Astrocyte (in vitro differentiated cells and primary cell): ENCODE results near the gene NUDT14. TPM values are rescaled to one million over a fixed set of nuclear protein-coding genes. Genes with fewer than 3 reads are reported as not detected.

Source experiments
- DNase-seq: peaks from one replicate; pipeline ENCODE4 v3.0.0-alpha.2; 2010; ENCODE audit warnings: low read depth
- FAIRE-seq: peaks from 2 replicates; lab custom pipeline; 2011; peaks lifted over from hg19 to GRCh38; lab: Jason Lieb, UNC
- H2AFZ ChIP-seq: 2 replicates; pipeline ENCODE4 v1.6.0; 2012; ENCODE audit warnings: low read depth, low read length, inconsistent platforms
- H3K27ac ChIP-seq: 2 replicates; pipeline ENCODE4 v1.5.1; 2011; ENCODE audit warnings: low read depth, low read length, inconsistent platforms
- H3K27me3 ChIP-seq: 2 replicates; pipeline ENCODE4 v1.6.0; 2011; ENCODE audit warnings: low read length, inconsistent platforms; ENCODE audit not compliant: insufficient read depth
- H3K36me3 ChIP-seq: 2 replicates; pipeline ENCODE4 v1.5.1; 2011; ENCODE audit warnings: low read length, inconsistent platforms; ENCODE audit not compliant: insufficient read depth
- H3K4me1 ChIP-seq: 2 replicates; pipeline ENCODE4 v1.5.1; 2011; ENCODE audit warnings: low read length, inconsistent platforms; ENCODE audit not compliant: insufficient read depth
- H3K4me2 ChIP-seq: 2 replicates; pipeline ENCODE4 v1.6.0; 2012; ENCODE audit warnings: low read length, inconsistent platforms
- H3K4me3 ChIP-seq: 2 replicates; pipeline ENCODE4 v1.5.1; 2011; ENCODE audit warnings: low read depth, mild to moderate bottlenecking, low read length, inconsistent platforms; ENCODE audit not compliant: insufficient read depth
- H3K79me2 ChIP-seq: 2 replicates; pipeline ENCODE4 v1.6.0; 2012; ENCODE audit warnings: mild to moderate bottlenecking, low read length, inconsistent platforms; ENCODE audit not compliant: insufficient read depth
- H3K9ac ChIP-seq: 2 replicates; pipeline ENCODE4 v1.6.0; 2012; ENCODE audit warnings: mild to moderate bottlenecking, low read length, inconsistent platforms
- H3K9me3 ChIP-seq: 2 replicates; pipeline ENCODE4 v1.5.1; 2012; ENCODE audit warnings: low read depth, mild to moderate bottlenecking, low read length, inconsistent platforms; ENCODE audit not compliant: insufficient read depth
- H4K20me1 ChIP-seq: 2 replicates; pipeline ENCODE4 v1.6.0; 2012; ENCODE audit warnings: low read length, inconsistent platforms; ENCODE audit not compliant: insufficient read depth
- H3K27ac Mint-ChIP-seq: one replicate; pipeline ENCODE4 v1.8.0; 2021; ENCODE audit warnings: mild to moderate bottlenecking, mixed read lengths; ENCODE audit not compliant: unreplicated experiment
- H3K27me3 Mint-ChIP-seq: one replicate; pipeline ENCODE4 v1.8.0; 2021; ENCODE audit warnings: low read depth, mixed read lengths; ENCODE audit not compliant: unreplicated experiment
- H3K36me3 Mint-ChIP-seq: one replicate; pipeline ENCODE4 v1.8.0; 2021; ENCODE audit warnings: low read depth, mixed read lengths; ENCODE audit not compliant: unreplicated experiment
- H3K4me1 Mint-ChIP-seq: one replicate; pipeline ENCODE4 v1.8.0; 2021; ENCODE audit warnings: low read depth, mixed read lengths; ENCODE audit not compliant: unreplicated experiment
- H3K4me3 Mint-ChIP-seq: one replicate; pipeline ENCODE4 v1.8.0; 2021; ENCODE audit warnings: mild to moderate bottlenecking, moderate library complexity, mixed read lengths; ENCODE audit not compliant: unreplicated experiment
- H3K9me3 Mint-ChIP-seq: one replicate; pipeline ENCODE4 v1.8.0; 2021; ENCODE audit warnings: mild to moderate bottlenecking, mixed read lengths; ENCODE audit not compliant: unreplicated experiment
- CTCF ChIP-seq: IDR thresholded peaks from 2 replicates; pipeline ENCODE4 v1.5.1; 2011; ENCODE audit warnings: low read depth, mild to moderate bottlenecking, inconsistent platforms, low read length, moderate library complexity; ENCODE audit not compliant: insufficient read depth
- EZH2 ChIP-seq: IDR thresholded peaks from 2 replicates; pipeline ENCODE4 v1.6.1; 2012; ENCODE audit warnings: mild to moderate bottlenecking, low read length, inconsistent platforms; ENCODE audit not compliant: insufficient read depth
- total RNA-seq: library from RNA; stranded (reverse); gene quantifications from 2 replicates; pipeline ENCODE4 v1.2.1, GENCODE V29; 2021

NUDT14 gene
- total RNA-seq, 1 donor from 2014 or later = 17.5 TPM

GRCh38 chr14:105203057-105203531, 22.0 kb upstream of the NUDT14 start:
- H3K27me3 Mint-ChIP-seq = peaks cover 18% of the 10 kb centered on the region

GRCh38 chr14:105201925-105202513, 20.9 kb upstream of the NUDT14 start:
- TF ChIP-seq CTCF (no peak), EZH2 (no peak)
- no peak overlapping the region for H2AFZ ChIP-seq
- no peak overlapping the region for H3K27ac ChIP-seq
- H3K27me3 ChIP-seq = peaks cover 2% of the 10 kb centered on the region
- H3K79me2 ChIP-seq = no peaks in the 10 kb centered on the region
- no peak overlapping the region for H3K4me3 ChIP-seq
- Mint-ChIP-seq H3K27me3 (peaks cover 23% of the 10 kb centered on the region), H3K9me3 (no peaks in the 10 kb centered on the region), H3K4me1 (peaks cover 2% of the 10 kb centered on the region), H3K27ac (no peak overlapping the region), H3K4me3 (no peak overlapping the region), H3K36me3 (no peaks in the 10 kb centered on the region)
- no peak overlapping the region for H3K4me2 ChIP-seq
- no peaks in the 10 kb centered on the region for H3K9me3 ChIP-seq
- no peak for FAIRE-seq
- no peaks in the 10 kb centered on the region for H3K36me3 ChIP-seq
- no peaks in the 10 kb centered on the region for H4K20me1 ChIP-seq
- no peak overlapping the region for H3K9ac ChIP-seq
- peaks cover 4% of the 10 kb centered on the region for H3K4me1 ChIP-seq
- no peak for DNase-seq

More at GRCh38 chr14:105203057-105203531, 22.0 kb upstream of the NUDT14 start:
- H3K9me3 Mint-ChIP-seq = no peaks in the 10 kb centered on the region
- Histone ChIP-seq H3K4me2 (peak overlapping the region; percentile 67), H3K9ac (no peak overlapping the region), H4K20me1 (no peaks in the 10 kb centered on the region), H3K27me3 (peaks cover under 1% of the 10 kb centered on the region), H3K27ac (no peak overlapping the region), H3K4me1 (peaks cover 4% of the 10 kb centered on the region), H2AFZ (peak overlapping the region; percentile 58), H3K4me3 (no peak overlapping the region), H3K79me2 (no peaks in the 10 kb centered on the region), H3K36me3 (no peaks in the 10 kb centered on the region), H3K9me3 (no peaks in the 10 kb centered on the region)
- H3K36me3 Mint-ChIP-seq = no peaks in the 10 kb centered on the region
- no peak for FAIRE-seq
- H3K4me3 Mint-ChIP-seq = no peak overlapping the region
- peak; percentile 82 for TF ChIP-seq CTCF
- TF ChIP-seq EZH2 = no peak
- peaks cover 2% of the 10 kb centered on the region for H3K4me1 Mint-ChIP-seq
- peak; percentile 27 for DNase-seq
- no peak overlapping the region for H3K27ac Mint-ChIP-seq
